Body of pancreas (tissue), 4 donors: Measurements from ENCODE around the gene SYNE1. TPM values are rescaled to one million over a fixed set of nuclear protein-coding genes. Genes with fewer than 3 reads are reported as not detected.

ENCODE experiments used
- ATAC-seq: fragments of 150-250 bp; one replicate; pipeline ENCODE4 v1.9.1; 2016
- DNase-seq, 4 donors: peaks; one replicate each; pipeline ENCODE4 v3.0.0-alpha.2; 2019
- H3K27ac ChIP-seq, 4 donors: fragments of 200-600 bp; sonication (generic); 1 replicate in 3 of 4; 2 replicates in 1 of 4; pipeline versions ENCODE4 v1.5.1 to v1.6.1; 2016 to 2019; ENCODE audit warnings: mild to moderate bottlenecking in 1 of 4, mixed read lengths in 1 of 4, moderate library complexity in 1 of 4
- H3K27me3 ChIP-seq, 2 donors: fragments of 200-600 bp; sonication (generic); one replicate each; pipeline ENCODE4 v1.6.0; 2016; ENCODE audit warnings: mild to moderate bottlenecking in 1 of 2
- H3K36me3 ChIP-seq, 2 donors: fragments of 200-600 bp; sonication (generic); replicated peaks in 1 of 2; 2 replicates each; pipeline ENCODE4 v1.5.1; 2016; ENCODE audit warnings: low read depth in 2 of 2; ENCODE audit not compliant: insufficient read depth in 1 of 2
- H3K4me1 ChIP-seq: fragments of 200-600 bp; sonication (generic); one replicate; pipeline ENCODE4 v1.6.0; 2016
- H3K4me3 ChIP-seq, 2 donors: fragments of 200-600 bp; sonication (generic); 1 replicate in 1 of 2; 2 replicates in 1 of 2; pipeline ENCODE4 v1.5.1; 2016 to 2019
- H3K9me3 ChIP-seq, 3 donors: fragments of 200-600 bp; sonication (generic); 1 replicate in 2 of 3; 2 replicates in 1 of 3; pipeline ENCODE4 v1.5.1; 2016
- POLR2A ChIP-seq, 3 donors: fragments of 450-650 bp; IDR thresholded peaks; one replicate each; pipeline ENCODE4 v1.6.1; 2016; ENCODE audit warnings: antibody characterized with exemption in 3 of 3, mild to moderate bottlenecking in 2 of 3
- WGBS, 2 donors: methylation state at CpG; one replicate each; pipeline ENCODE4 v1.1.5; 2017; 5-methylcytosine and 5-hydroxymethylcytosine counted together
- intact Hi-C: fragments of 100-400 bp; cut with DNase I; formaldehyde crosslinking; loops from one replicate; pipeline ENCODE4 v1.15.1; 2023
- total RNA-seq, 2 donors: library from RNA; depleted of rRNA; stranded (reverse); fragments of >200 nt; gene quantifications; one replicate each; pipeline ENCODE4 v1.1.0, GENCODE V29; 2016
- TF ChIP-seq, protein P1 (sequence below), 7 experiments: fragments of 450-650 bp in 4 of 7; fragments of 200-600 bp in 3 of 7; sonication (generic) in 3 of 7; IDR thresholded peaks; one replicate each; pipeline ENCODE4 v1.5.1; 2016 to 2019; ENCODE audit warnings: antibody characterized with exemption in 7 of 7

Gene SYNE1
- total RNA-seq, 2 donors from 2014 or later, result 109 to 123 TPM

DNA sequence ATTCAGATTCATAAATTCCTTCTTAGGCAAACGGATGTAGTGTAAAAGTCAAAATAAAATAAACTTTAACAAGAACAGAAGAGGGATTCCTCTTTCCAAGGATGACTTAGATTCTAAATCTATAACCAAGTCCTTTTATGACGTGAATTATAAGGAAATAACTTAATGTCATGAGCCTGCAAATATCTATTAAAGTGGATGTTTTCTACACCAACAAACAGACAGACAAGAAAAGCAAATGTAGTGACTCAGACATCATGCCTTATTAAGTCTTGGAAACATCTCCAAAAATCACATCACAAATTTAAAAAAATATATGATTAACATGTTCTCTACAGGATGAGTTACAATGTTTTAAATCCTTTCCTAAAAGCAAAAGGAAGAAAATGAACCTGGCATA is 432.6 kb downstream of the SYNE1 start:
- Histone ChIP-seq H3K27ac (no peak overlapping the region), H3K27me3 (no peaks in the 10 kb centered on the region), H3K4me1 (no peaks in the 10 kb centered on the region), H3K9me3 (no peaks in the 10 kb centered on the region), H3K36me3 (peaks cover 0 to 15% of the 10 kb centered on the region in 2 donors), H3K4me3 (no peak overlapping the region)
- intact Hi-C loops, result no loop called here
- TF ChIP-seq, protein P1, sequence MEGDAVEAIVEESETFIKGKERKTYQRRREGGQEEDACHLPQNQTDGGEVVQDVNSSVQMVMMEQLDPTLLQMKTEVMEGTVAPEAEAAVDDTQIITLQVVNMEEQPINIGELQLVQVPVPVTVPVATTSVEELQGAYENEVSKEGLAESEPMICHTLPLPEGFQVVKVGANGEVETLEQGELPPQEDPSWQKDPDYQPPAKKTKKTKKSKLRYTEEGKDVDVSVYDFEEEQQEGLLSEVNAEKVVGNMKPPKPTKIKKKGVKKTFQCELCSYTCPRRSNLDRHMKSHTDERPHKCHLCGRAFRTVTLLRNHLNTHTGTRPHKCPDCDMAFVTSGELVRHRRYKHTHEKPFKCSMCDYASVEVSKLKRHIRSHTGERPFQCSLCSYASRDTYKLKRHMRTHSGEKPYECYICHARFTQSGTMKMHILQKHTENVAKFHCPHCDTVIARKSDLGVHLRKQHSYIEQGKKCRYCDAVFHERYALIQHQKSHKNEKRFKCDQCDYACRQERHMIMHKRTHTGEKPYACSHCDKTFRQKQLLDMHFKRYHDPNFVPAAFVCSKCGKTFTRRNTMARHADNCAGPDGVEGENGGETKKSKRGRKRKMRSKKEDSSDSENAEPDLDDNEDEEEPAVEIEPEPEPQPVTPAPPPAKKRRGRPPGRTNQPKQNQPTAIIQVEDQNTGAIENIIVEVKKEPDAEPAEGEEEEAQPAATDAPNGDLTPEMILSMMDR (IDR thresholded peaks at IDR 0.05), result no peak
- TF ChIP-seq POLR2A (IDR thresholded peaks at IDR 0.05), result no peak
- no peak for ATAC-seq
- no peak for DNase-seq
- WGBS, 2 donors, result 77 to 84% methylated on average over 2 of the region's 2 CpGs

DNA sequence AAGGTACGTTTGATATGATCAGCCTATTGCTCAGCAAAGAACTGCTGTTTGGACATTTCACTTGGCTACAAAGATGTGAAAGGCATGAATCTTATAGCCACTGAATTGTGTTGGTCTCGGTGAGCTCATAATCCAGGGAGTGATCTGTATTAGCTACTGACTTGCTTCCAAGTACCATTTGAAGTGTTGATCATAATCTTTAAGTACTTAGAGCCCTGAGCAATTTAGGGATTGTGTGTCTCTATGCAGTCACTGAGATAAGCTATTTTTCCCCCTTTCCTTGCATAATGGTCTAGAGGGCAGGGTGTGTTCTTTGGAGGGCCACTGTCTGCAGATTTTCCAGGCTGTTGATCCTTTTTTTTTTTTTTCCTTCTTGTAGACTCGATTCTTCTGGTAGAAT is 436.0 kb downstream of the SYNE1 start:
- no peaks in the 10 kb centered on the region for H3K27me3 ChIP-seq
- peaks cover 0 to 14% of the 10 kb centered on the region in 2 donors for H3K36me3 ChIP-seq
- ATAC-seq (no peak), DNase-seq (no peak)
- no peak overlapping the region for H3K27ac ChIP-seq
- intact Hi-C loops, result no loop called here
- TF ChIP-seq POLR2A (IDR thresholded peaks at IDR 0.05), result no peak
- TF ChIP-seq, protein P1 (IDR thresholded peaks at IDR 0.05), result no peak
- H3K4me3 ChIP-seq, result no peak overlapping the region
- H3K4me1 ChIP-seq, result no peaks in the 10 kb centered on the region
- 62 to 69% methylated on average over 3 of the region's 3 CpGs for WGBS, 2 donors
- no peaks in the 10 kb centered on the region for H3K9me3 ChIP-seq

DNA sequence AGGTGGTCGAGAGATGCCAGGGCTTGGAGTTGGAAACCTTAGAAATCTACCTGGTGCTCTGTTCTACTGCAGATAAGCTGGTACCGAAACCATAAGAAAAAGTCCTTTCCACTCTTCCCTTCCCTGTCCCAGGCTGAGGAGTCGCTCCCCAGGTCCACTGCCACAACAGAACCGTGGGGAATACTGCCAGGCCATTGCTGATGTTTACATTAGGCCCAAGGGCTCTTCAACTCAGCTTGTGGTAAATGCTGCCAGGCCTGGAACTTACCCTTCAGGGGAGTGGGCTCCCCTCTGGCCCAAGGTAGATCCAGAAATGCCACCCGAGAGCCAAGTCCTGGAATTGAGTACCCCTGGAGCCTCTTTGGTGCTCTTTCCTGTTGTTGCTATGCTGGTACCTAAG is 441.3 kb downstream of the SYNE1 start:
- Histone ChIP-seq H3K9me3 (no peaks in the 10 kb centered on the region), H3K27ac (no peak overlapping the region), H3K4me1 (no peaks in the 10 kb centered on the region), H3K4me3 (no peak overlapping the region), H3K36me3 (peaks cover 0 to 13% of the 10 kb centered on the region in 2 donors), H3K27me3 (no peaks in the 10 kb centered on the region)
- no peak for DNase-seq
- no peak for ATAC-seq
- WGBS, 2 donors, result 88 to 89% methylated on average over 3 to 5 of the region's 5 CpGs
- TF ChIP-seq, protein P1 (IDR thresholded peaks at IDR 0.05), result no peak
- no peak for TF ChIP-seq POLR2A (IDR thresholded peaks at IDR 0.05)
- intact Hi-C loops, result no loop called here

DNA sequence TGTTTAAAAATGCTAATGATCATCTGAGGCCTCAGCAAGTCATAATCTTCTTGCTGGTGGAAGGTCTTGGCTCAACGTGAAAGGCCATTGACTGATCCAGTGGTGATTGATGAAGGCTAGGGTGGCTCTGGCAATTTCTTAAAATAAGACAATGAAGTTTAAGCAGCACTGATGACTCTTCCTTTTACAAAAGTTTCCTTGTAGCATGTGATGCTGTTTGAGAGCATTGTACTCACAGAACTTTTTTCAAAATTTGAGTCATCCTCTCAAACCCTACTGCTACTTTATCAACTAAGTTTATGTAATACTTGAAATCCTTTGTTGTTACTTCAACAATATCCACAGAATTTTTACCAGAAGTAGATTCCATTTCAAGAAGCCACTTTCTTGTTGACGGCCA is 447.4 kb downstream of the SYNE1 start:
- Histone ChIP-seq H3K4me3 (no peak overlapping the region), H3K9me3 (no peaks in the 10 kb centered on the region), H3K36me3 (peaks cover 0 to 3% of the 10 kb centered on the region in 2 donors), H3K27ac (no peak overlapping the region), H3K4me1 (no peaks in the 10 kb centered on the region), H3K27me3 (no peaks in the 10 kb centered on the region)
- TF ChIP-seq, protein P1 (IDR thresholded peaks at IDR 0.05), result no peak
- TF ChIP-seq POLR2A (IDR thresholded peaks at IDR 0.05), result no peak
- WGBS, 2 donors, result 77 to 85% methylated on average over 2 of the region's 2 CpGs
- intact Hi-C loops, result no loop called here
- DNase-seq (no peak), ATAC-seq (no peak)

DNA sequence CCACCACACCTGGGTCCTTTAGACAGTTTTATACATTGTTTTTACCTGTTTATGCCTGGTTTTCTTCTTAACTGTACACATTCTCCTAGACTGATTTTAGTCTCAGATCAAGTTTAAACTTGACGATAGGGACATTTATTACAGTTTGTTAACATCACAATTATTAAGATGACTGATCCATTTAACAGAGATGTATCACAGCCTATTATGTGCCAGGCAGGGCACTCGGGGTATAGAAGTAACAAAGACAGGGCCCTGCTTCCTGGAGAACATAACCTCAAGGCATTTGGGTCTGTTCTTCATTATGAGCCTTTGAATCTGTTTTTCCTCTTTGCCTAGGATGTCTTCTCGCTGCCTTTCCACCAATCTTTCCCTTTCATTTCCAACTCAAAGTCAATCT is 449.2 kb downstream of the SYNE1 start:
- TF ChIP-seq, protein P1 (IDR thresholded peaks at IDR 0.05), result no peak
- no peak for TF ChIP-seq POLR2A (IDR thresholded peaks at IDR 0.05)
- Histone ChIP-seq H3K4me3 (no peak overlapping the region), H3K4me1 (no peaks in the 10 kb centered on the region), H3K27ac (no peak overlapping the region), H3K27me3 (no peaks in the 10 kb centered on the region), H3K9me3 (no peaks in the 10 kb centered on the region), H3K36me3 (peaks cover 0 to 3% of the 10 kb centered on the region in 2 donors)
- DNase-seq (no peak), ATAC-seq (no peak)
- intact Hi-C loops, result no loop called here
- WGBS, 2 donors, result 91 to 93% methylated on average over 3 of the region's 3 CpGs
